ENCODE measurements around the gene EHD4.

Gene EHD4

DNA sequence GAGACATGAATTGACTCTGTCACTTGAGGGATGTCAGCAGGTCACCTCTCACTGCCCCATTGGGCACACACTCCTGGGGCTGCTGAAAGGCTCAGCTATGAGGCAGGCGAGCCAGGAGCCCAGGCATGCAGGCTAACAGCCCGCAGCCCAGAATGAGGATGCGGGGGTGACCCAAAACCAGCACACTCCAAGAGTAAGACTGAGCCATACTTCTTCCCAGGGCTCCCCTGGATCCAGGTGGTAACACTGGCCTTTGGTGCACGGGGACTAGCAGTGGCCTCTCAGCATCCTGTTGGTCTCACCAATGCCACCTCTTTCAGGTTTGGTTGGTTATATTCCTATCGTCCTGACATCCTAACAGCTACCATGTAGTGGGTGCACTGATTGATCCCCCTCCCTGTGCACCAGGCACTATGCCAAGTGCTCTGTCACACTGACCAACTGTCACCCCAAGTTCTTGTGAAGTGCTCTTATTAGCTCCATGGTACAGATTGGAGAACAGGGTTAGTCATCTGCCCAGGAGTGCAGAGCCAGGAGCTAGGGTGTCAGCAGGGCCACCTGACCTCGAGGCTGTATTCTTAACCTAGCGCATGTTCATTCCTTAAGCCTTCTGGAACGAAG lies 53.7 kb downstream of the EHD4 start:
- Histone ChIP-seq H4K20me1 (ENCODE audit: insufficient read depth, low read length) (no peaks in the 10 kb centered on the region), H3F3A (ENCODE audit: insufficient read depth, low read length) (no peaks in the 10 kb centered on the region), H3K27ac (ENCODE audit: low read depth, low read length, poor library complexity, severe bottlenecking) (no peak overlapping the region), H3K36me3 (ENCODE audit: insufficient read depth, low read length) (no peaks in the 10 kb centered on the region; the same call in 1 of the 2 replicates), H3K4me3 (ENCODE audit: low read depth, low read length, poor library complexity, severe bottlenecking) (no peak overlapping the region), H3K27me3 (ENCODE audit: insufficient read depth, low read length) (no peaks in the 10 kb centered on the region), H2AFZ (ENCODE audit: low read length) (no peak overlapping the region), H3K9me3 (ENCODE audit: low read length) (no peaks in the 10 kb centered on the region), H3K4me1 (ENCODE audit: insufficient read depth, low read length, severe bottlenecking) (peaks cover 9% of the 10 kb centered on the region), H3K4me2 (ENCODE audit: low read length) (no peak overlapping the region), H3K9me2 (ENCODE audit: low read depth, low read length) (no peaks in the 10 kb centered on the region), H3K9ac (ENCODE audit: low read length) (no peak overlapping the region), H3K79me2 (ENCODE audit: insufficient read depth, low read length) (no peaks in the 10 kb centered on the region)
- no peak for TF ChIP-seq EZH2 (IDR thresholded peaks at IDR 0.05; ENCODE audit: borderline replicate concordance, low read length)
- TF ChIP-seq, protein P1, sequence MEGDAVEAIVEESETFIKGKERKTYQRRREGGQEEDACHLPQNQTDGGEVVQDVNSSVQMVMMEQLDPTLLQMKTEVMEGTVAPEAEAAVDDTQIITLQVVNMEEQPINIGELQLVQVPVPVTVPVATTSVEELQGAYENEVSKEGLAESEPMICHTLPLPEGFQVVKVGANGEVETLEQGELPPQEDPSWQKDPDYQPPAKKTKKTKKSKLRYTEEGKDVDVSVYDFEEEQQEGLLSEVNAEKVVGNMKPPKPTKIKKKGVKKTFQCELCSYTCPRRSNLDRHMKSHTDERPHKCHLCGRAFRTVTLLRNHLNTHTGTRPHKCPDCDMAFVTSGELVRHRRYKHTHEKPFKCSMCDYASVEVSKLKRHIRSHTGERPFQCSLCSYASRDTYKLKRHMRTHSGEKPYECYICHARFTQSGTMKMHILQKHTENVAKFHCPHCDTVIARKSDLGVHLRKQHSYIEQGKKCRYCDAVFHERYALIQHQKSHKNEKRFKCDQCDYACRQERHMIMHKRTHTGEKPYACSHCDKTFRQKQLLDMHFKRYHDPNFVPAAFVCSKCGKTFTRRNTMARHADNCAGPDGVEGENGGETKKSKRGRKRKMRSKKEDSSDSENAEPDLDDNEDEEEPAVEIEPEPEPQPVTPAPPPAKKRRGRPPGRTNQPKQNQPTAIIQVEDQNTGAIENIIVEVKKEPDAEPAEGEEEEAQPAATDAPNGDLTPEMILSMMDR (IDR thresholded peaks at IDR 0.05; ENCODE audit: low read length): no peak

DNA sequence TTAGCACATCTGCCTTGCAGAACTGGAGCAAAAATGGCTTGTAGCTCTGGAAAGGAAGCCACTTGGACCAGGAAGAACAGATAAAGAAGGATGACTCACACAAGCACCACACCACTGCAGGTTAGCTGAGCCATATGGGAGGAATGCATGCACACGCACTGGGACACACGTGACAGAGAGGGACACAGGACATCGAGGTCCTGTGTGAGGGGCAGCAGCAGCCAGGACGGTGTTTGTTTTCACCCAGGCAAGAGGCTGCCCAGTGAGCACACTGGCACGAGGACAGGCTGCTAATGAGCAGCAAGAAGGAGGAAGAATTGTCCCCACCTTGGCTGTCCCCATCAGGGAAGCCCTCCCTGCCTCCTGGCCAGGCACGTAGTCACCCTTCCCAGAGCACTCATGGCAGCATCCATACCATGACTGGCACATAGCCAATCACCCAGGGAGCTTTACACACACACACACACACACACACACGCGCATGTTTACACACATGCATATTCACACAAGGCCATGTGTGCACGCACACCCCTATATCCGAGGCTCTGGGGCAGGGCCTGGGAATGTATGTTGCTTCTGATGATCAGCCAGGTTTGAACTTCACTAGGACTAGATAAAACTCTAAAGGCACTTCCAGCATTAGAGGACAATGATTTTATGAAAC lies 54.5 kb downstream of the EHD4 start:
- Histone ChIP-seq H3K9ac (ENCODE audit: low read length) (no peak overlapping the region), H3K36me3 (ENCODE audit: insufficient read depth, low read length) (no peaks in the 10 kb centered on the region; the same call in 1 of the 2 replicates)
- no peak for TF ChIP-seq EZH2 (IDR thresholded peaks at IDR 0.05; ENCODE audit: borderline replicate concordance, low read length)

GRCh38 chr15:41915255-41915994 lies 56.9 kb downstream of the EHD4 start:
- no peak overlapping the region for H3K4me3 ChIP-seq (ENCODE audit: low read depth, low read length, poor library complexity, severe bottlenecking)
- H3F3A ChIP-seq (ENCODE audit: insufficient read depth, low read length): no peaks in the 10 kb centered on the region
- H3K79me2 ChIP-seq (ENCODE audit: insufficient read depth, low read length): no peaks in the 10 kb centered on the region
- H3K27ac ChIP-seq (ENCODE audit: low read depth, low read length, poor library complexity, severe bottlenecking): no peak overlapping the region
- H3K4me1 ChIP-seq (ENCODE audit: insufficient read depth, low read length, severe bottlenecking): peaks cover 9% of the 10 kb centered on the region
- TF ChIP-seq, protein P1 (IDR thresholded peaks at IDR 0.05; ENCODE audit: low read length): no peak
- TF ChIP-seq EZH2 (IDR thresholded peaks at IDR 0.05; ENCODE audit: borderline replicate concordance, low read length): no peak
- H3K9ac ChIP-seq (ENCODE audit: low read length): no peak overlapping the region
- H3K27me3 ChIP-seq (ENCODE audit: insufficient read depth, low read length): no peaks in the 10 kb centered on the region
- H2AFZ ChIP-seq (ENCODE audit: low read length): no peak overlapping the region
- H3K9me3 ChIP-seq (ENCODE audit: low read length): no peaks in the 10 kb centered on the region
- H3K9me2 ChIP-seq (ENCODE audit: low read depth, low read length): no peaks in the 10 kb centered on the region
- H3K4me2 ChIP-seq (ENCODE audit: low read length): no peak overlapping the region
- H3K36me3 ChIP-seq (ENCODE audit: insufficient read depth, low read length): no peaks in the 10 kb centered on the region
- H4K20me1 ChIP-seq (ENCODE audit: insufficient read depth, low read length): no peaks in the 10 kb centered on the region

More for the DNA sequence above, 54.5 kb downstream of the EHD4 start:
- Histone ChIP-seq H4K20me1 (ENCODE audit: insufficient read depth, low read length) (no peaks in the 10 kb centered on the region), H3K27me3 (ENCODE audit: insufficient read depth, low read length) (no peaks in the 10 kb centered on the region), H3K4me3 (ENCODE audit: low read depth, low read length, poor library complexity, severe bottlenecking) (no peak overlapping the region), H3K4me2 (ENCODE audit: low read length) (no peak overlapping the region), H3K27ac (ENCODE audit: low read depth, low read length, poor library complexity, severe bottlenecking) (no peak overlapping the region), H3K9me3 (ENCODE audit: low read length) (no peaks in the 10 kb centered on the region), H3F3A (ENCODE audit: insufficient read depth, low read length) (no peaks in the 10 kb centered on the region), H3K4me1 (ENCODE audit: insufficient read depth, low read length, severe bottlenecking) (peaks cover 9% of the 10 kb centered on the region), H2AFZ (ENCODE audit: low read length) (no peak overlapping the region), H3K79me2 (ENCODE audit: insufficient read depth, low read length) (no peaks in the 10 kb centered on the region), H3K9me2 (ENCODE audit: low read depth, low read length) (no peaks in the 10 kb centered on the region)
